Mucosa of rectum (tissue), 2 donors: ENCODE measurements around the gene E2F1.

ENCODE experiments used
- H3K27ac ChIP-seq, 2 donors: one replicate each; pipeline ENCODE4 v1.7.0; 2013; ENCODE audit warnings: inconsistent platforms in 2 of 2, low read depth in 2 of 2, low read length in 2 of 2
- H3K27me3 ChIP-seq, 2 donors: one replicate each; pipeline ENCODE4 v1.7.0; 2013; ENCODE audit warnings: low read length in 2 of 2; ENCODE audit not compliant: control insufficient read depth in 2 of 2, insufficient read depth in 2 of 2
- H3K36me3 ChIP-seq, 2 donors: one replicate each; pipeline ENCODE4 v1.7.0; 2013; ENCODE audit warnings: low read length in 2 of 2; ENCODE audit not compliant: control insufficient read depth in 2 of 2, insufficient read depth in 2 of 2
- H3K4me1 ChIP-seq, 2 donors: one replicate each; pipeline ENCODE4 v1.7.0; 2013; ENCODE audit warnings: low read length in 2 of 2, mild to moderate bottlenecking in 1 of 2; ENCODE audit not compliant: control insufficient read depth in 2 of 2, insufficient read depth in 2 of 2
- H3K4me3 ChIP-seq, 2 donors: one replicate each; pipeline ENCODE4 v1.7.0; 2013; ENCODE audit warnings: low read length in 2 of 2
- H3K9ac ChIP-seq, 2 donors: one replicate each; pipeline ENCODE4 v1.7.0; 2013; ENCODE audit warnings: low read length in 2 of 2, low read depth in 1 of 2, mild to moderate bottlenecking in 1 of 2
- H3K9me3 ChIP-seq, 2 donors: one replicate each; pipeline ENCODE4 v1.7.0; 2013; ENCODE audit warnings: low read length in 2 of 2; ENCODE audit not compliant: control insufficient read depth in 2 of 2
- donor health status: healthy.
- donor health status: Normal muscosa, but diverticular disease.

E2F1 gene

DNA sequence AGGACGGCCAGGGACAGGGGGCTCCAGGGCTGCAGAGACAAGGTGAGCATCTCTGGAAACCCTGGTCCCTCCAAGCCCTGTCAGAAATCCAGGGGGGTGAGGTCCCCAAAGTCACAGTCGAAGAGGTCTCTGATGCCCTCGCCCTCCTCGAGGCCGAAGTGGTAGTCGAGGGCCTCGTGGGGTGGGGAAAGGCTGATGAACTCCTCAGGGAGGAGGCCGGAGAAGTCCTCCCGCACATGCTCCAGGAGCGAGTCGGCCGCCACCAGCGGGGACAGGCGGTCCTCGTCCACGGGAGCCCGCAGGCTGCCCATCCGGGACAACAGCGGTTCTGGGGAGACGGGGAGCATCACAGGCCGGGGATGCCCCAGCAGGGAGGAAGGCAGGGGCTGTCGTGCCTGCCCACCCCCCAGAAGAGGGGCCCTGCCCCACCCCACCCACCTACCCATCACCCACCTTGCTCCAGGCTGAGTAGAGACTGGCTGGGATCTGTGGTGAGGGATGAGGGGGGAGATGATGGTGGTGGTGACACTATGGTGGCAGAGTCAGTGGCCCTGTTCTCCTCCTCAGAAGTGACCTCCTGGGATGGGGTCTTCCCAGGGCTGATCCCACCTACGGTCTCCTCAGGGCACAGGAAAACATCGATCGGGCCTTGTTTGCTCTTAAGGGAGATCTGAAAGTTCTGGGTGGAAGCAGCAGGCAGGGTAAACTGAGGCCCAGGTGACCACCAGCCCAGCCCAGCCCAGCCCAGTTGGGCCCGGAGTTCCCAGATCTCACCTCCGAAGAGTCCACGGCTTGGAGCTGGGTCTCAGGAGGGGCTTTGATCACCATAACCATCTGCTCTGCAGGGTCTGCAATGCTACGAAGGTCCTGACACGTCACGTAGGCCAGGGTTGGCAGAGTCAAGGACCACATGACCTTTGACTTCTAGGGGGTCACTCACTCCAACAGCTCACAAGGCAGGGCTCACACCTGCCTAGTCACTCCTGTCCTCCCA is 9.2 kb downstream of the E2F1 start:
- no peak overlapping the region for H3K4me3 ChIP-seq
- no peaks in the 10 kb centered on the region for H3K9me3 ChIP-seq
- no peak overlapping the region for H3K27ac ChIP-seq
- H3K4me1 ChIP-seq = peaks cover 28 to 37% of the 10 kb centered on the region in 2 donors
- no peak overlapping the region for H3K9ac ChIP-seq
- H3K27me3 ChIP-seq = no peaks in the 10 kb centered on the region
- H3K36me3 ChIP-seq = no peaks in the 10 kb centered on the region

DNA sequence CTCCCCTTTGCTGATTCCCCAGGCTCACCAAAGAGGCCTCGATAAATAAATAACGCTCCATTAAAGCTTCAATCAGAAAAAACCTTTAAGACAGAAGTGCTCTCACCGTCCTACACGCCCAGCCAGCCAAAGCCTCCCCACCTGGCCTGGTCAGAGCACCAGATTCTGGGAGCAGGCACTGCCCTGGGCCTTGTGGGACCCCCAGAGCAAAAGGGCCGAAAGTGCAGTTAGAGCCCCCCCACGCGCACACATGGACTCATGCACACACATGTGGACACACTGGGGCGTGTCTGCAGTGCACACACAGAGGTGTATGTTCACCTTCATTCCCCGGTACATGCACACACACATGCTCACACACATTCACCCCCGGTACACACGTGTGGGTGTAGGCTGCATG is 10.1 kb downstream of the E2F1 start:
- H3K4me1 ChIP-seq = peaks cover 28 to 37% of the 10 kb centered on the region in 2 donors
- no peaks in the 10 kb centered on the region for H3K27me3 ChIP-seq
- H3K27ac ChIP-seq = peak overlapping the region; percentile 82 to 88
- no peaks in the 10 kb centered on the region for H3K9me3 ChIP-seq
- no peak overlapping the region for H3K9ac ChIP-seq
- H3K36me3 ChIP-seq = peaks cover under 1 to 2% of the 10 kb centered on the region in 2 donors
- H3K4me3 ChIP-seq = no peak overlapping the region

DNA sequence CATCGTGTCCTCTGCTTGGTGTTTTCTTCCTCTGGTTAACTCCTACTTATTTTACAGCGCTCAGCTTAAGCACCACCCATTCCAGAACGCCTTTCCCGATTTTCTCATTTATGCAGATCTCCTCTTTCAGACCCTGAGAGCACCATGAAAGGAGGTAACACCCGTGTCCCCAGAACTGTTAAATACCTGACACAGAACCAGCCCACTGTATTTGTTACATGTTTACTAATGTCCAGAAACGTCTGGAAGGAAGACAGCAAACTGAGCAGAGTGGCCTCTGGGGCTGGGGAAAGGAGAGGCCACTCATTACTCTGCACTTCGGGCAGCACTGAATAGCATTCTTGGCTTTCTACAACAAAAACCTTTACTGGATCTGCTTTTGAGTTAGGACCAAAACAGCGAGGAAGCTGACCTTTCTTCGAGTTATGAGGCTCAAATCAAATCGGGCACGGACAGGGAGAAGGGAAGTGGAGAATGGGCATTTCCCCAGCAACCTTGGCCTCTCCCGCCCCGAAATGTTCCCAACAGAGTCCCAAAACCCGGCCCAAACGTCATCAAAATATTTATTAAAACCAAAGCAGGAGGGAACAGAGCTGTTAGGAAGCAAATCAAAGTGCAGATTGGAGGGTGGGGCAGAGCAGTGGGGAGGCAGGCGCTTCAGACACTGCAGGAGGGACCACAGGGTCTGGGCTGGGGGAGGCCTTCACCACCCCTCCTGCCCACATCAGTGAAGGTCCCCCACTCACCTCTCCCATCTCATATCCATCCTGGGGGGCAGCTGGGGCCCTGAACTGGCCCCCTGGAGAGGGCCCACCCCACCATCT is 10.8 kb downstream of the E2F1 start:
- Histone ChIP-seq H3K4me3 (peak overlapping the region; percentile 74 to 82), H3K36me3 (peaks cover 2 to 8% of the 10 kb centered on the region in 2 donors), H3K9me3 (no peaks in the 10 kb centered on the region), H3K4me1 (peaks cover 28 to 37% of the 10 kb centered on the region in 2 donors), H3K27ac (peak overlapping the region; percentile 82 to 88), H3K27me3 (no peaks in the 10 kb centered on the region), H3K9ac (peak overlapping the region; percentile 85 to 87)

DNA sequence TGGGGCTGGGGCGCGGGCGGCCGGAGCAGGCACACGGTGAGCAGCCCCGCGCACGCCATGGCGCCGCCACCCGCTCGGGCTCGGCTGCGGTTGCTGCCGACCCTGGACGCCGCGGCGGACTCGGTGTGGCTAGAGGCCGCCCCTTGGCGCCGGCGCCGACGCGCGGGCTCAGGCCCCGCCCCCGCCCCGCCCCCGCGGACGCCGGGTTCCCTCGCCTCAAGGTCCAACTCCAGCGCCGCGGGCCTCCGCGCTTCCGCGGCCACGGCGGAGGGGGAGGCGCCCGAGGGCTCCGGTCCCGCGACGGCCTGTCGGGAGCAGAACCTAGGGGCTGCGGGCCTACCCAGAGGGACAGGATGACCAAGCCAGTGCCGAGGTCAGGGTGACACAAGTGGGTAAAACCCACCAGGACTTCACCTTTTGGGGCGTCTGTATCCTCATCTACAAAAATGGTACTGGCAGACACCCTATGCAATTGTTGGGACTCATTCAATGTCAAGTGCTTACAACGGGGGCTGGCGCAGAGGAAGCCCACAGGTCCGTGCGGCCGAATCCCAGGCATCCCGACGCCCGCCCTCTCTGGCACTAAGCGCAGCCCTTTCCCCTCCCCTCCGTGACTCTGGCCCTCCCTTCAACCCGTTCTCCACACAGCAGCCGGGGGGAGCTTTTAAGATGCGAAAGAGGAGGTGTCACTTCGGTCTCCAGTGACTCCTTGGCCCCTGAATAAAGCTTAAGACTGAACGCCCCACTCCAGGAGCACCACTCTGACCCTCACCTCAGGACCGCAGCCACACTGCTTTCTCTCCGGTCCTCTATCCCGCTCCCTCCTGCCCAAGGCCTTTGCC is 11.7 kb downstream of the E2F1 start, which contains the start of gene NECAB3:
NECAB3 (minus strand) TSS at position 135 of the 842 bp plus-strand sequence; CDS start at position 59, 76 bp downstream.
- peaks cover 9% of the 10 kb centered on the region in 2 donors for H3K36me3 ChIP-seq
- peaks cover 28 to 37% of the 10 kb centered on the region in 2 donors for H3K4me1 ChIP-seq
- no peaks in the 10 kb centered on the region for H3K9me3 ChIP-seq
- H3K27ac ChIP-seq = peak within 1 kb of the TSS; percentile 82 to 88
- peak within 1 kb of the TSS; percentile 74 to 82 for H3K4me3 ChIP-seq
- peak within 1 kb of the TSS; percentile 85 to 87 for H3K9ac ChIP-seq
- no peaks in the 10 kb centered on the region for H3K27me3 ChIP-seq

DNA sequence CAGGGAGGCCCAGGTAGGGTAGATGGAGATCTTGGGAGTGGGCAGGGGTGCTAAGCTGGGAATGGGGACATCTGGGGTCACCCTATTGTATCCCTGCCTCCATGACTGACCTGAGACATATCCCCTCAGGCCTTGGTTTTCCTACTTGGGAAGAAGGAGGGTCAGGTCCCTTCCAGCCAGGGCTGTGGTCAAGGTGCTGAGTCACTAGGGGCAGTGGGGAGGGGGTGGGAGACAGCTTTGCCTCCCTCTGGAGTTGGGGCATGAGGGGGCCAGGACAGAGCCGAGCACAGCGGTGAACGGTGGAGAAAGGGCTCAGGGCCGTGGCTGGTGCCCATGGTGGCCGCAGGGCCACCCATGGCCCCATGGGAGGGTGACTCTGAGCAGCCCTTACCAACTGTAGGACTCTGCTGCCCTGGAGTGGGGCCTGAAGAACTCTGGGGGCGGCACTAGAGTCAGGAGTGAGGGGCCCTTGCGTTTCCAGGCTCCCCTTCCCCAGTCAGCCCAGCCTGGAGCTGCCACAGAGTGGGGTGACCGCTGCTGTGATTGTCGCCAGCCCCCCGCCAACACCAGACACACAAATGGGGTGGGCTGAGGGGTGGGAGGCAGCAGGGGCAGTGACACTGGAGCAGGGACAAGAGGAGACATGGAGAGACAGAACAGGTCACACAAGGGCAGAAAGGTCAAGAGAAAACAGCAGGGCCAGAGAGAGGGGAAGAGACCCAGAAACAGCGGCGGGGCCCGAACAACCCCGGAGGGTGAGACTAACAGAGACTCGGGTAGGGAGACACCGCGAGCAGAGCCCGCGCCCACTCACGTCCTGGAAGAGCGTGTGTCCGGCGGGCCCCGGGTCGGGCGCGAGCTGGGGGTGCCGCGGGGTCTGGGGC is 12.5 kb downstream of the E2F1 start:
- Histone ChIP-seq H3K4me1 (peaks cover 28 to 37% of the 10 kb centered on the region in 2 donors), H3K36me3 (peaks cover 11 to 16% of the 10 kb centered on the region in 2 donors), H3K9me3 (no peaks in the 10 kb centered on the region), H3K9ac (peak overlapping the region; percentile 66 to 84), H3K27ac (peak overlapping the region; percentile 9 to 65), H3K4me3 (peak overlapping the region; percentile 74 to 82), H3K27me3 (no peaks in the 10 kb centered on the region)

DNA sequence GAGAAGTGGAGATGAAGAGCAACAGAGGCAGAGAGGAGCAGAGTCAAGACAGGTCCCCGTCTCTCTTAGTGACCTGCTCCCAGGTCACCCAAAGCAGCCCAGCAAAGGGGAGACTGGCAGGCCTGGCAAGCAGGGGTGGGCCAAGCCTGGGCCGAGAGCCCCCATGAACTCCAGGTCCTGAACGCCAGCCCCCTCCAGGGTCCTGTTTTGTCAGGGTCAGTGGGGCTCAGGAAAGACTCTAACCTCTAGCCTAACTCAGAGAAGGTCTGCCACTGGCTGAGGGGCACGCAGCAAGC is 13.1 kb downstream of the E2F1 start:
- Histone ChIP-seq H3K27ac (peak overlapping the region in 1 of 2 donors; percentile 65), H3K36me3 (peaks cover 13 to 20% of the 10 kb centered on the region in 2 donors), H3K4me1 (peaks cover 31 to 41% of the 10 kb centered on the region in 2 donors), H3K9ac (peak overlapping the region; percentile 66 to 84), H3K4me3 (peak overlapping the region; percentile 74 to 82), H3K27me3 (no peaks in the 10 kb centered on the region), H3K9me3 (no peaks in the 10 kb centered on the region)

DNA sequence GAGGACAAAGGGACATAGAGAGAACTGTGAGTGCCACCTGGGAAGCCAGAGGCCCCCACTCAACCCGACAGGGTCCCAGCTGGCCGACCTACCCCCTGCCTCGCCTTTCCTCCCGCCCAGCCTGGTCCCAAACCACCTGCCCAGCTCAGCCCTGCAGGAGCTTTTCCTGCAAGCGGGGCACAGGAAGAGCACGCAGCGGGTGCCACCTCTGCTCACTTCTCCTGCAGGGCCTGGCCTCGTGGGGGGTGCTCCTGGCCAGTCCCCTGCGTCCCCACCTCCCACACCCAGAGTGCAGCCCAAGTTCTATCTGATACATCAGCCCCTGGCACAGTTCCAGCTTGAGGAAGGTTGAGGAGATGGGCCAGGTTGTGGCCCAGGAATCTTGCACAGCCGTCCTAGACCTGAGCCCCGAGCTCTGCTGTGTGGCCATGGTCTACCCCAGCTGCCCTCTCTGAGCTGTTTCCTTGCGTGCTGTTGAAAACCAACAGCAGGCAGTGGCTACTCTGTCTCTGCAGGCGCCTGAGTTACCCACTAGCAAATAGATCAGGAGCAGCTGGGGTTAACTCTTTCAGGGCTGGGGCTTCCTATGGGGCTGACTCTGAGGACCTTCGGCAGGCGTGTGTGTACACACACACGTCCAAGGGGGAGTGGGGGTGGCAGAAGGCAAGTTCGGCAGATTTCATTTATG is 13.6 kb downstream of the E2F1 start:
- H3K36me3 ChIP-seq = peaks cover 13 to 20% of the 10 kb centered on the region in 2 donors
- H3K4me1 ChIP-seq = peaks cover 36 to 46% of the 10 kb centered on the region in 2 donors
- peak overlapping the region; percentile 74 to 82 for H3K4me3 ChIP-seq
- H3K27me3 ChIP-seq = no peaks in the 10 kb centered on the region
- H3K9me3 ChIP-seq = no peaks in the 10 kb centered on the region
- H3K9ac ChIP-seq = no peak overlapping the region
- no peak overlapping the region for H3K27ac ChIP-seq

DNA sequence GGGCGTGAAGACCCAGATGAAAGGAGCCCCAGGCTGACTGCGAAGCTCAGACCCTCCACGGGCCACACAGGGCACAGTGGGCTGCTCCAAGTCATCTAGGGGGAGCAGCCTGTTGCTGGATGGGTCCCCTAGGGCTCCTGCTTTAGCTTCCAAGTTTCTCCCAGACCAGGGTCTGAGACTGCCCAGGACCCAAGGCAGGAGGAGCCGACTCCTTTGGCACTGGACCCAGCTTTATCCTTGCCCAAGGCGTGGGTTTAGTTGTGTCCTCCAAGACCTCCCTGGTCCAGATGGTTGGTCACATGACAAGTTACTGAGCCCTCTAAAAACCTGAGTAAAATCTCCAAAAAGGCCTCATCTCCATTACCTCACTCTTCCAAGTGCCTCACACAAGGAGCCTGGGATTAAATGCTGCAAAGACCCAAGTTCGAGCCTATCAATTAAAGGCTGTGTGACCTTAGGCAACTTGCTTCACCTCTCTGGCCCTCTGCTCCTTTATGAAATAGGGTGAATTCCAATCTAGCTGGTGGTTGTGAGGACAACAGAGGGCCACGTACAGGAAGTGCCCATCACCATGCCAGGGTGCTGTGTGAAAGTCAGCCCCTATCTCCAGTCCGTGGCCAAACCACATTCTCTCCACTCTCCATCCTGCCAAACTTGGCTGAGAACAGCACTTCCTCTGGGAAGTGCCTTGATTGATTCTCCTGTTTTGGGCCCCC is 14.5 kb downstream of the E2F1 start:
- no peak overlapping the region for H3K4me3 ChIP-seq
- H3K27me3 ChIP-seq = no peaks in the 10 kb centered on the region
- no peak overlapping the region for H3K9ac ChIP-seq
- H3K27ac ChIP-seq = no peak overlapping the region
- H3K36me3 ChIP-seq = peaks cover 13 to 20% of the 10 kb centered on the region in 2 donors
- no peaks in the 10 kb centered on the region for H3K9me3 ChIP-seq
- peaks cover 42 to 50% of the 10 kb centered on the region in 2 donors for H3K4me1 ChIP-seq
